GM12872 (cell line): Measurements from ENCODE around the gene USH2A.

Experiments used
- TF ChIP-seq, protein P1 (sequence below): IDR thresholded peaks from 3 replicates; pipeline ENCODE4 v1.5.1; 2011; ENCODE audit warnings: low read depth, mild to moderate bottlenecking, low read length, moderate library complexity; ENCODE audit not compliant: insufficient read depth

The USH2A gene

DNA sequence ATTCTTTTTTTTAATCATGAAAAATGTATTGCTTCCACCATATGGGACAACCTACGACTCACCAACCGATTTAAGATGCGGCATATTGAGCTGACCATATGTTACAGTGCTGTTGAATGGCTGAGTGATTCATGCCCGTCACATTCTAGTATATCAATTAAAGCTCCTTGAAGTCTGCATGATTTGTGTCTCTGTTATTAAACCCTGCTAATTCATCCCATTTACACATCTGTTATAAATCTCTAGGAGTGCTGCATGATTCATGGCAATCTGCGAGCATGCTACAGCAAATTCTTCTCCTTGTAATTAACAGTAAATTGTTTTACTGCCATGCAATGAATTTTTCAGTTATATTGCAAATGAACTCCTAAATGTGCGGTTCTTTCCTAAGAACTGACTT is 239.8 kb downstream of the USH2A start:
- TF ChIP-seq, protein P1, sequence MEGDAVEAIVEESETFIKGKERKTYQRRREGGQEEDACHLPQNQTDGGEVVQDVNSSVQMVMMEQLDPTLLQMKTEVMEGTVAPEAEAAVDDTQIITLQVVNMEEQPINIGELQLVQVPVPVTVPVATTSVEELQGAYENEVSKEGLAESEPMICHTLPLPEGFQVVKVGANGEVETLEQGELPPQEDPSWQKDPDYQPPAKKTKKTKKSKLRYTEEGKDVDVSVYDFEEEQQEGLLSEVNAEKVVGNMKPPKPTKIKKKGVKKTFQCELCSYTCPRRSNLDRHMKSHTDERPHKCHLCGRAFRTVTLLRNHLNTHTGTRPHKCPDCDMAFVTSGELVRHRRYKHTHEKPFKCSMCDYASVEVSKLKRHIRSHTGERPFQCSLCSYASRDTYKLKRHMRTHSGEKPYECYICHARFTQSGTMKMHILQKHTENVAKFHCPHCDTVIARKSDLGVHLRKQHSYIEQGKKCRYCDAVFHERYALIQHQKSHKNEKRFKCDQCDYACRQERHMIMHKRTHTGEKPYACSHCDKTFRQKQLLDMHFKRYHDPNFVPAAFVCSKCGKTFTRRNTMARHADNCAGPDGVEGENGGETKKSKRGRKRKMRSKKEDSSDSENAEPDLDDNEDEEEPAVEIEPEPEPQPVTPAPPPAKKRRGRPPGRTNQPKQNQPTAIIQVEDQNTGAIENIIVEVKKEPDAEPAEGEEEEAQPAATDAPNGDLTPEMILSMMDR, result no peak

DNA sequence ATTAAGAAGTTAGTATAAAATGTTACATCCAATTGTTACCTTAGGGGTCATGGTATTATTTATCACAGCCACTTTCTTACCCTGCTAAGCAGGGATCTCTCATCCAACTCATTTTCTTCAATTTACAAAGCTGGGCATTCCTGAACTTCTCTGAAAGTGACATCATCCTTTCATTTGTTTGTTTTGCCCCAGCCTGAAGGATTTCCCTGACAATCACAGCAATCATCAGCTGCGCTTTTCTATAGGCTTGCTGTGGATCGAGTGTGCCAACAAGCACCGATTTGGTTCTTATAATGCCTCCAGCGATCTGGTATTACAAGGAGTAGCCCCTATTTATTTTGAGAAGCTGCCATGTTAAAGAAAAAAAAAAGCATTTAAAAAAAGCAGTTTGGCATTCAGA is 240.2 kb downstream of the USH2A start:
- TF ChIP-seq, protein P1, result no peak

DNA sequence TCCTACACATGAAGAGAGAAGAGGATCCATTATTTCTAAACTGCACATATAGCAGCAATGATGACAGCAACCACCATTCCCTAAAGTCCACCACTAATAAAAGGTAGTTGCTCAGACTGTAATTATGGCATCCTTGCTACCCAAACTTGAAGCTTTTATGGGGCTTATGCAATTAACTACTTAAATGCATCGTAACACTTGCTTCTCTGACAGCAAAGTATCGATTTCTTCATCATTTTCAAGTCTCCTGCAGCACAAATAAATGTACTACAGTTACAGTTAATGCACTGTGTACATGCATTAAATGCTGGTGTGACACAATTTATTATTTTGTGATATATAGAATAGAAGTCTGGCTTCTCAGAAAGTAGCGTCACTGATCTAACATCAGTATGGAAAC is 241.7 kb downstream of the USH2A start:
- TF ChIP-seq, protein P1, result no peak

DNA sequence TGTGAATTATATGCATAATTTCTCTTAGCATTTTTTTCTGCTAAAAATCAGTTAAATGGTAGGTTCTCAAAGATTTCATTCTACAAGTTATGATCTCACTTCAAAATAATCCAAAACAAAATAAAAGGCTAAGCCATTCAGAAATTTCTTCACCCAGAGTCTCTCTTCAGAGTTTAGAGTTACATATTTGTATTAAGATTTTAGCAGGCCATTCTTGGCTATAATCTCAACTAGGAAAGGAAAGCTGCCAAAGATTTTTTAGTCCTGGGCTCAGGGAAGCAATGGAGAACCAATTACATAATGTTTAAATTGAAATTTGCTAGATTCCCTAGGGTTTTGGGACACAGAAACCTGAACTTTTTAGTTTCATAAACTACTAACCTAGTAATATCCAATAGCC is 245.0 kb downstream of the USH2A start:
- TF ChIP-seq, protein P1, result no peak

DNA sequence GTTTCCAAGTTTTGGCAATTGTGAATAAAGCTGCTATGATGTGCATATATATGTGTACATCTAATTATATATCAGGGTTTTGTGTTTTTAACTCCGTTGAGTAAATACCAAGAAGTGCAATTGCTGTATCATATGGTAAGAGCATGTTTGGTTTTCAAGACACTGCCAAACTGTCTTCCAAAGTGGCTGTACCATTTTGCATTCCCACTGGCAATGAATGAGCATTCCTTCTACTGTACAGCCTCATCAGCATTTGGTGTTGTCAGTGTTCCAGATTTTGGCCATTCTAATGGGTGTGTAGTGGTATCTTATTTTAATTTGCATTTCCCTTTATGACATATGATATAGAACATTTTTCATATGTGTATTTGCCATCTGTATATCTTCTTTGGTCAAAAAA is 246.3 kb downstream of the USH2A start:
- TF ChIP-seq, protein P1, result no peak

DNA sequence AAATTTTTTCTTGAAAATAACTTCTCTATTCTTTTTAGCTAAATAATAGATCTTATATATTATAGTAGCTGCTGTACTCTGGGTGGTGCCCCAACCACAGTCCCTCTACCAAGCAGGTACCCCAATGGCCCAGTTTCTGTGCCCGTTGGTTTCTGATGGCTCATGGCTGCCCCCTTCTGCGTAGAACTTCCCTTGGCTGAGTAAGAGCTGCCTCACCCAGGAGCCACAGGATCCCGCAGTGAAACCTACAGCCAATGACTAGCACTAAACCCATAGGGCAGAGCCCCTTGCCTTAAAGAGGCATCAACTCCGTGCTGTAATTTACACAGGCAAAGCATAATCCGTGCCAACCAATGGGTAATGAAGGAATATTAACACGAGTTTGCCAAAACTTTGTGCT is 247.5 kb downstream of the USH2A start:
- TF ChIP-seq, protein P1, result no peak

DNA sequence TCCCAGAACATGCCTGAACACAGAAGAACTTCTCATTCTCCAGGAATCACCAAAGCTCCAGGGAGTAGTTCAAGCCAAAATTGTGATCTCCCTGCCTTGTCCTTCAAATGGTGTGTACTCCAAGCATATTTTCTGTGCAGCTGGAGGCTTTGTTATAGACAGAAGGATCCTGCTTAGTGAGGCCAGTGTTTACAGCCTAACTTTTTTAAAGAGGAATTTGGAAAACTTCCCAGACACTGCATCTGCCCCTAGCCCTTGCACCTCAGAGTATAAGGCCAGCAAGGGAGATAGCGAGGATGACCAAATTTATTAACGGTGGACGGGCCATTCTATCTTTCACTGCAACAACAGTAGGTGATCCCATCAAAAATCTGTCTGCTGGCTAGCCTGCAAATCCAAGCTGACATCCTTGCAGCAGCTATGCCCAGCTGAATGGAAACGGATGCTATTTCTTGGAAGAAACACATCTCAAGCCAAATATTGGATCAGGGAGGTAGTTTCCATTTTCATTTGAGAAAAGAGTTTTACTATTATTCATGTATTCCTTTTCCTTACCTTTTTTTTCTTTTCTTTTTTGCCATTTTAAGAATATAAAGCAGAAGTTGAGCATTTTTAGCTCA is 249.8 kb downstream of the USH2A start:
- TF ChIP-seq, protein P1, result no peak
